ENCODE data around the gene C1QTNF5.

DNA sequence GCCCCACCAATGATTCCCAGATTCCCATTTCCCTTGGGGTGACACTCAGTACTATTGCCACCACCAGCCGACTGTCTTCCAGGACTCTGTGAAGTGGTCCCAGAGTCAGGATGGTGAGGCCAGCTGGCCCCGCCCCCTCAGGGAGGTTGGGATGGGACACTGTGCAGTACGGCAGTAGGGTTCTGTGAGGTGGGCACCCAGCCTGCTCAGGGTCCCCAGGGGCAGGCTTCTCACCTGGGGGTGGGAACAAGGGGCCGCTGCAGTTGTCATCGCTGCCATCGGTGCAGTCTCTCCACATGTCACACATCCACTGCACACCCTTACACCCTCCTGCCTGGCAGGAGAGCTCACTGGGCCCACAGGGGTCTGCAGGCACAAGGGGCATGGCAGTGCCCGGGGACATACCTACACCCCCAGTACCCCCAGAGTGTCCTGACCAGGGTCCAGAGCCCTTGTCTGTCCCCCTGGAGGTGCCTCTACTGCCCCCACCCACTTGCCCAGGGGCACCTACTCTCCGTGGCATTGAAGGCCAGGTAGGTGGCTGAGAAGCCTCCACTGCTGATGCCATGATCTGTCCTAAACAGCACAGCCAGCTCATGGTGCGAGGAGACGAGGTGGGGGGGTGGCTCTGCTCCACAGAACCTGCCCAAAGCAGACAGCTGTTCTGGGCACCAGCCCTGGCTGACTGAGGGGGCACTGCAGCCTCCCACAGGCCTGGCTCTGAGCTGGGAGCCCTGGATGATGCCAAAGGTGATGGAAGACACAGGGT is 1.9 kb upstream of the C1QTNF5 start:
- TF ChIP-seq CTCF (IDR thresholded peaks at IDR 0.05; ENCODE audit: low read depth, low read length): no peak
- TF ChIP-seq MAX (IDR thresholded peaks at IDR 0.05; ENCODE audit: low read depth, low read length): no peak
